NB4 (cell line): ENCODE measurements around the gene PRICKLE3.

Source experiments
- MYC ChIP-seq: IDR thresholded peaks from 2 replicates; pipeline ENCODE4 v1.6.1; 2011; ENCODE audit warnings: low read depth, low read length
- POLR2A ChIP-seq: IDR thresholded peaks from 2 replicates; pipeline ENCODE4 v1.6.1; 2011; ENCODE audit warnings: mild to moderate bottlenecking; ENCODE audit not compliant: insufficient read length; ENCODE audit errors: extremely low read depth
- TF ChIP-seq, protein P1 (sequence below): IDR thresholded peaks from one replicate; pipeline ENCODE4 v1.5.1; 2012; ENCODE audit warnings: low read depth, low read length

DNA sequence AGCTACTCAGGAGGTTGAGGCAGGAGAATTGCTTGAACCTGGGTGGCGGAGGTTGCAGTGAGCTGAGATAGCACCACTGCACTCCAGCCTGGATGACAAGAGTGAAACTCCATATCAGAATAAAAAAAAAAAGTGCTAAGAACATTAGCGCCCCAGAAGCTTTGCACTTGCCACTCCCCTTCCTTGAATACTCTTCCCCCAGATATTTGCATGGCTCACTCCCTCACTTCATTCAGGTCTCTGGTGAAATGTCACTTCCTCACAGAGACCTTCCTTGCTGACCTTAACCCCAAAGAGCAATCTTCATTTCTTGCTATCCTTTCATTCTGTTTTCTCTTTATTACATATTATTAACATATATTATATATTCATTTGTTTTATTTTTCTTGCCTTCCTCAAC lies 35.7 kb upstream of the PRICKLE3 start:
- no peak for TF ChIP-seq POLR2A
- TF ChIP-seq, protein P1, sequence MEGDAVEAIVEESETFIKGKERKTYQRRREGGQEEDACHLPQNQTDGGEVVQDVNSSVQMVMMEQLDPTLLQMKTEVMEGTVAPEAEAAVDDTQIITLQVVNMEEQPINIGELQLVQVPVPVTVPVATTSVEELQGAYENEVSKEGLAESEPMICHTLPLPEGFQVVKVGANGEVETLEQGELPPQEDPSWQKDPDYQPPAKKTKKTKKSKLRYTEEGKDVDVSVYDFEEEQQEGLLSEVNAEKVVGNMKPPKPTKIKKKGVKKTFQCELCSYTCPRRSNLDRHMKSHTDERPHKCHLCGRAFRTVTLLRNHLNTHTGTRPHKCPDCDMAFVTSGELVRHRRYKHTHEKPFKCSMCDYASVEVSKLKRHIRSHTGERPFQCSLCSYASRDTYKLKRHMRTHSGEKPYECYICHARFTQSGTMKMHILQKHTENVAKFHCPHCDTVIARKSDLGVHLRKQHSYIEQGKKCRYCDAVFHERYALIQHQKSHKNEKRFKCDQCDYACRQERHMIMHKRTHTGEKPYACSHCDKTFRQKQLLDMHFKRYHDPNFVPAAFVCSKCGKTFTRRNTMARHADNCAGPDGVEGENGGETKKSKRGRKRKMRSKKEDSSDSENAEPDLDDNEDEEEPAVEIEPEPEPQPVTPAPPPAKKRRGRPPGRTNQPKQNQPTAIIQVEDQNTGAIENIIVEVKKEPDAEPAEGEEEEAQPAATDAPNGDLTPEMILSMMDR, result no peak
- no peak for TF ChIP-seq MYC
